ENCODE measurements around the gene SLC9A2.

The SLC9A2 gene

DNA sequence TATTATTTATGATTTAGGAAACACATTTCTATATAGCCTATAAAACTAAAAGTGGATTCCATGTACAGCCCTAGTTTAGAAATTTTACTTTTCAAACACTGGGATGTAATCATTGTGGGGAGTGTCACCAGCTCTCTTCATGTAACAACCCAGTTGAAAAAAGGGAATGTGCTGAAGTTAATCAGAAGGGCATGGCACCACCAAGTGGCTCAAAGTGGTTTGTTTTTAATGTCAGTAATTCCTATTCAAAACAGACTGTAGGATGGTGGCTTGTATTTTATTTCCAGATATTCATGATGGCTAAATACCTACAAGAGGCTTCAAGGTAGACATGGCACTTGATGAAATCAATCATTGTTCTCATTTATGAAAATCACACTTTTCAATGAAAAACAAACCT lies 84.4 kb downstream of the SLC9A2 start:
- ChIA-PET CTCF (interaction anchor here (0.7 to 4.1 kb wide), 17 partner anchors 8 to 698 kb away, joined by 3 to 37 read pairs (median 4); partner anchors contain the start of gene SLC9A4), POLR2A (interaction anchor here (0.7 kb wide), 1 partner anchor 33 kb away, joined by 3 read pairs; a partner anchor contains a TSS)
- H3K9me3 ChIP-seq (ENCODE audit: control extremely low read depth in 1 of 5, control insufficient read depth in 4 of 5, insufficient read depth in 2 of 5, low read depth in 1 of 5, low read length in 4 of 5) = no peaks in the 10 kb centered on the region
- peak; percentile 31 to 67 (median 61) for DNase-seq
- peaks cover 0 to 11% (median 0%) of the 10 kb centered on the region in 5 experiments for H3K27me3 ChIP-seq (replicated peaks in 2 of 5; ENCODE audit: control insufficient read depth in 4 of 5, insufficient read depth in 5 of 5, low read length in 4 of 5)
- no peak overlapping the region for H3K27ac ChIP-seq (ENCODE audit: insufficient read depth in 1 of 2, low read depth in 1 of 2, low read length in 2 of 2, poor library complexity in 1 of 2, severe bottlenecking in 2 of 2)
- no peaks in the 10 kb centered on the region for H3K4me1 ChIP-seq (ENCODE audit: control extremely low read depth in 1 of 4, control insufficient read depth in 4 of 4, insufficient read depth in 4 of 4, low read length in 3 of 4)
- no peaks in the 10 kb centered on the region for H3K36me3 ChIP-seq (ENCODE audit: control insufficient read depth in 4 of 4, insufficient read depth in 4 of 4, low read length in 3 of 4)
- no peak overlapping the region for H3K4me3 ChIP-seq (ENCODE audit: control insufficient read depth in 1 of 7, extremely low read depth in 1 of 7, insufficient read depth in 4 of 7, low read depth in 2 of 7, low read length in 6 of 7)

DNA sequence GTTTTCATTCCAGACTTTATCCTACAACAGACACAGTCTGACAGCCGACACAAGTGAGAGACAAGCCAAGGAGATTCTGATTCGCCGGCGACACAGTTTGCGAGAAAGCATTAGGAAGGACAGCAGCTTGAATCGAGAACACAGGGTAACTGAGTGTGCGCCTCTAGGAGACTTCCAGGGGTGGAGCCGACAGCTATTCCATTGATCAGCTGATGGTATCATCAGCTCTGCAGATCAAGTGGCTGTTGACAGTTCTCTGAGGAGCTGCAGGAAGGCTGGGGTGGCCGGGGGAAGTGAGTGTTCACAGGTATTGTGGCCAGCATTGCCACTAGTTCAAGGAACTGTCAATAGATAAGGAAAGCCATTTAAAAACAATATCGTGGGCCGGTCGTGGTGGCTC lies 85.2 kb downstream of the SLC9A2 start:
- no peak overlapping the region for H3K4me3 ChIP-seq (ENCODE audit: control insufficient read depth in 1 of 7, extremely low read depth in 1 of 7, insufficient read depth in 4 of 7, low read depth in 2 of 7, low read length in 6 of 7)
- ChIA-PET CTCF (interaction anchor here (0.7 to 4.1 kb wide), 10 partner anchors 10 to 464 kb away, joined by 3 to 37 read pairs (median 4); partner anchors contain the start of gene SLC9A4), POLR2A (interaction anchor here (0.6 kb wide), 1 partner anchor 29 kb away, joined by 3 read pairs; no protein-coding TSS in a partner anchor)
- DNase-seq = no peak
- peaks cover 0 to 15% (median 0%) of the 10 kb centered on the region in 5 experiments for H3K27me3 ChIP-seq (replicated peaks in 2 of 5; ENCODE audit: control insufficient read depth in 4 of 5, insufficient read depth in 5 of 5, low read length in 4 of 5)
- no peaks in the 10 kb centered on the region for H3K9me3 ChIP-seq (ENCODE audit: control extremely low read depth in 1 of 5, control insufficient read depth in 4 of 5, insufficient read depth in 2 of 5, low read depth in 1 of 5, low read length in 4 of 5)
- H3K27ac ChIP-seq (ENCODE audit: insufficient read depth in 1 of 2, low read depth in 1 of 2, low read length in 2 of 2, poor library complexity in 1 of 2, severe bottlenecking in 2 of 2) = no peak overlapping the region
- no peaks in the 10 kb centered on the region for H3K36me3 ChIP-seq (ENCODE audit: control insufficient read depth in 4 of 4, insufficient read depth in 4 of 4, low read length in 3 of 4)
- WGBS (ENCODE audit: insufficient coverage) = 74% methylated on average over 12 of the region's 12 CpGs
- no peaks in the 10 kb centered on the region for H3K4me1 ChIP-seq (ENCODE audit: control extremely low read depth in 1 of 4, control insufficient read depth in 4 of 4, insufficient read depth in 4 of 4, low read length in 3 of 4)

DNA sequence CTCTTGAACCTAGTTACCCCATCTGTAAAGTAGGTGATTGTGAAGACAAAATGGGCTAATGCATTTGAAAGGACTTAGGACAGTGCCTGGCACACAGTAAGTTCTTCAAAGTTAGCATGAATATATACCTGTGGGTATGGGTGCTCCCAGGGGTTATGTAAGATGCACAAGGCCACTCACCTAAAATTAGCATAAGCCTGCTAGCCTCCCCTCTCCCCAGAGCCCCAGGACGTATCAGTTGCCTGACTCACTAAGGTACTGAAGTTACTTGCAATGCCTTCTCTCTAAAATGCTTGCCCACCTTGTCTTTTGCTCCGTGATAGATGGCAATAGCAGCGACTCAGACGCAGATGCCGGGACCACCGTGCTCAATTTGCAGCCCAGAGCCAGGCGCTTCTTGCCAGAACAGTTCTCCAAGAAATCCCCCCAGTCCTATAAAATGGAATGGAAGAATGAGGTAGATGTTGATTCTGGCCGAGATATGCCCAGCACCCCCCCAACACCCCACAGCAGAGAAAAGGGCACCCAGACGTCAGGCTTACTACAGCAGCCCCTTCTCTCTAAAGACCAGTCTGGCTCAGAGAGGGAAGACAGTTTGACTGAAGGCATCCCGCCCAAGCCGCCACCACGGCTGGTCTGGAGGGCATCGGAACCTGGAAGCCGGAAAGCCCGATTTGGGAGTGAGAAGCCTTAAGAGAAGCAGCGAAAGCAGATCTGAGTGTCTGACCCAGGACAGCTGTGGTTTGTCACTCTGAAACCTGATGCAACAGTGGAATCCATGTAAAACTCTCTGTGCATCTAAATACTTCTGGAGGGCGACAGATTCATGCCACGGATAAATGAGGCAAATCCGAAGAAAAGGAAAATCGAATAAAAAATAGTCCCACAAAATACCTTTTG lies 88.7 kb downstream of the SLC9A2 start:
- H3K4me3 ChIP-seq (ENCODE audit: control insufficient read depth in 1 of 7, extremely low read depth in 1 of 7, insufficient read depth in 4 of 7, low read depth in 2 of 7, low read length in 6 of 7) = no peak overlapping the region
- ChIA-PET CTCF (interaction anchor here (1.4 kb wide), 1 partner anchor 235 kb away, joined by 5 read pairs; the partner anchor contains the start of gene SLC9A4), POLR2A (no interaction called here)
- no peaks in the 10 kb centered on the region for H3K36me3 ChIP-seq (ENCODE audit: control insufficient read depth in 4 of 4, insufficient read depth in 4 of 4, low read length in 3 of 4)
- H3K27me3 ChIP-seq (replicated peaks in 2 of 5; ENCODE audit: control insufficient read depth in 4 of 5, insufficient read depth in 5 of 5, low read length in 4 of 5) = peaks cover 0 to 10% (median 0%) of the 10 kb centered on the region in 5 experiments
- no peaks in the 10 kb centered on the region for H3K4me1 ChIP-seq (ENCODE audit: control extremely low read depth in 1 of 4, control insufficient read depth in 4 of 4, insufficient read depth in 4 of 4, low read length in 3 of 4)
- DNase-seq = no peak
- H3K9me3 ChIP-seq (ENCODE audit: control extremely low read depth in 1 of 5, control insufficient read depth in 4 of 5, insufficient read depth in 2 of 5, low read depth in 1 of 5, low read length in 4 of 5) = no peaks in the 10 kb centered on the region
- WGBS (ENCODE audit: insufficient coverage) = 91% methylated on average over 10 of the region's 20 CpGs
- no peak overlapping the region for H3K27ac ChIP-seq (ENCODE audit: insufficient read depth in 1 of 2, low read depth in 1 of 2, low read length in 2 of 2, poor library complexity in 1 of 2, severe bottlenecking in 2 of 2)

DNA sequence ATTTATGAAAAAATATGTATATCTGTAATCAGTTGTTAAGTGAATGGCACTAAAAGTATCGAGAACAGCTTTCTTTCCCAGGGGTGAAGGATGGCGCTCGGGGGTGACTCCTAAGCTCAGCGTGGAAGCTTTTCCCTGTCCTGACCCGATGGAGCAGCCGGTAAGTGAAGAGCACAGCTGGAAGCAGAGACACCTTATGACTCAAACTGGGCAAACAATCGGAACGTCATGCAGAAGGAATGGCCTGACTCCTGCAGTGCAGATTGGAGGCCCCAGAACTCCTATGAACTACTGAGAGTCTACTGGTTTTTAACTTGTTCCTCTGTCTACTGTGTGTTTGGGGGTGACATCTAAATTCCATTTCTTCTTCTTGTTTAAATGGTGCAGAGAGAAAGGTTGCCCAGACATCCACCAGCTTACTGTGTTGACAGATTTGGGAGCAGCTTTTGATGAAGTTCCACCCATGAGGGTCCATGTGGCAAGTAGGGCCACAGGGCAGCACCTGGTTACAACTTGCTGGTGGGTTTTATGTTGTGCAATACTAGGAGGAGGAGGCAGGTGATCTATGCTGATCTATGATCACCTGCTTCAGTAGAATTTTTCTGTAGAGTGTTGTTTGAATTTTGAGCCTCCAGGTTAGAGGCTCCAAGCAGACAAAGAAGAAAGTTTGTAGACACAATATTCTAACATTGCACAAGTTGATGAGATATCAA lies 89.7 kb downstream of the SLC9A2 start:
- ChIA-PET CTCF (interaction anchor here (1.4 kb wide), 1 partner anchor 236 kb away, joined by 5 read pairs; the partner anchor contains the start of gene SLC9A4), POLR2A (no interaction called here)
- no peak for DNase-seq

DNA sequence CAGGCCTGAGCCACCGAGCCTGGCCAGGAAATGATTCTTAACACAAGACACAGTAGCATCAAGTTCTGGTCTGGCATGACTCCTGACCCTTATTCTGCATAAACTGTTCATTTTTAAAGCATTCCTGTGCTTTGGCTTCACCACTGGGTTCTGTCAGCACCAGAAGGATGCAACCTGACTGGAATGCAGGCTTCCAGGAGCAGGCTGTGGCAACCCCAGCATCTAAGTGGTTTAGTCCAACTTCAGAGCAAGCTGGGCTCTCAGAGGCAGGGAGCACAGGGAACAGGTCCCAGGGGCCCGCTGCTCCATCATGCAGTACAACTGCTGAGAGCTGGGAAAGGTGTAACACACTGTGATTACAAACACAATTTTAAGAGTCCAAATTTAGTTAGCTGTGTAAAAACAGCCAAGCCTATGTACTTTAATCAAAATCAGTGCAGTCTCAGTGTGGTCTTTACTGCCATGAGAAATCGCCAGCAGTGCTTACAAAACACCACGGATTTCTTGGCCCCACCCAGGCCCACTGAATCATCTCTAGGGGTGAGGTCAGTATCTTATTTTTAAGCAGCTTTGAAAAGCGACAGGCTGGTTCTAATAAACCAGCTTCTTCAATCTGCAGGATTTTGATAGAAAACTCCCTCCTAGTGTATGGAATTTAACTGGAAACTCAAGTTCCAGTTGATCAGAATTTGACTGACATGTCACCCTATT lies 98.1 kb downstream of the SLC9A2 start:
- CTCF ChIA-PET = no interaction called here
- no peak for DNase-seq
- H3K36me3 ChIP-seq (ENCODE audit: control insufficient read depth in 4 of 4, insufficient read depth in 4 of 4, low read length in 3 of 4) = peaks cover 15 to 50% (median 32%) of the 10 kb centered on the region in 4 experiments
- no peaks in the 10 kb centered on the region for H3K27me3 ChIP-seq (replicated peaks in 2 of 5; ENCODE audit: control insufficient read depth in 4 of 5, insufficient read depth in 5 of 5, low read length in 4 of 5)
- H3K9me3 ChIP-seq (ENCODE audit: control extremely low read depth in 1 of 5, control insufficient read depth in 4 of 5, insufficient read depth in 2 of 5, low read depth in 1 of 5, low read length in 4 of 5) = no peaks in the 10 kb centered on the region
- WGBS (ENCODE audit: insufficient coverage) = 100% methylated on average over 2 of the region's 5 CpGs
- H3K27ac ChIP-seq (ENCODE audit: insufficient read depth in 1 of 2, low read depth in 1 of 2, low read length in 2 of 2, poor library complexity in 1 of 2, severe bottlenecking in 2 of 2) = no peak overlapping the region
- no peaks in the 10 kb centered on the region for H3K4me1 ChIP-seq (ENCODE audit: control extremely low read depth in 1 of 4, control insufficient read depth in 4 of 4, insufficient read depth in 4 of 4, low read length in 3 of 4)
- POLR2A ChIA-PET = no interaction called here
- no peak overlapping the region for H3K4me3 ChIP-seq (ENCODE audit: control insufficient read depth in 1 of 7, extremely low read depth in 1 of 7, insufficient read depth in 4 of 7, low read depth in 2 of 7, low read length in 6 of 7)

More for the DNA sequence above, 89.7 kb downstream of the SLC9A2 start:
- H3K27ac ChIP-seq (ENCODE audit: insufficient read depth in 1 of 2, low read depth in 1 of 2, low read length in 2 of 2, poor library complexity in 1 of 2, severe bottlenecking in 2 of 2) = no peak overlapping the region
- WGBS (ENCODE audit: insufficient coverage) = 97% methylated on average over 6 of the region's 8 CpGs
- no peaks in the 10 kb centered on the region for H3K36me3 ChIP-seq (ENCODE audit: control insufficient read depth in 4 of 4, insufficient read depth in 4 of 4, low read length in 3 of 4)
- H3K27me3 ChIP-seq (replicated peaks in 2 of 5; ENCODE audit: control insufficient read depth in 4 of 5, insufficient read depth in 5 of 5, low read length in 4 of 5) = peaks cover 0 to 7% (median 0%) of the 10 kb centered on the region in 5 experiments
- H3K9me3 ChIP-seq (ENCODE audit: control extremely low read depth in 1 of 5, control insufficient read depth in 4 of 5, insufficient read depth in 2 of 5, low read depth in 1 of 5, low read length in 4 of 5) = no peaks in the 10 kb centered on the region
- H3K4me3 ChIP-seq (ENCODE audit: control insufficient read depth in 1 of 7, extremely low read depth in 1 of 7, insufficient read depth in 4 of 7, low read depth in 2 of 7, low read length in 6 of 7) = no peak overlapping the region
- no peaks in the 10 kb centered on the region for H3K4me1 ChIP-seq (ENCODE audit: control extremely low read depth in 1 of 4, control insufficient read depth in 4 of 4, insufficient read depth in 4 of 4, low read length in 3 of 4)

DNA sequence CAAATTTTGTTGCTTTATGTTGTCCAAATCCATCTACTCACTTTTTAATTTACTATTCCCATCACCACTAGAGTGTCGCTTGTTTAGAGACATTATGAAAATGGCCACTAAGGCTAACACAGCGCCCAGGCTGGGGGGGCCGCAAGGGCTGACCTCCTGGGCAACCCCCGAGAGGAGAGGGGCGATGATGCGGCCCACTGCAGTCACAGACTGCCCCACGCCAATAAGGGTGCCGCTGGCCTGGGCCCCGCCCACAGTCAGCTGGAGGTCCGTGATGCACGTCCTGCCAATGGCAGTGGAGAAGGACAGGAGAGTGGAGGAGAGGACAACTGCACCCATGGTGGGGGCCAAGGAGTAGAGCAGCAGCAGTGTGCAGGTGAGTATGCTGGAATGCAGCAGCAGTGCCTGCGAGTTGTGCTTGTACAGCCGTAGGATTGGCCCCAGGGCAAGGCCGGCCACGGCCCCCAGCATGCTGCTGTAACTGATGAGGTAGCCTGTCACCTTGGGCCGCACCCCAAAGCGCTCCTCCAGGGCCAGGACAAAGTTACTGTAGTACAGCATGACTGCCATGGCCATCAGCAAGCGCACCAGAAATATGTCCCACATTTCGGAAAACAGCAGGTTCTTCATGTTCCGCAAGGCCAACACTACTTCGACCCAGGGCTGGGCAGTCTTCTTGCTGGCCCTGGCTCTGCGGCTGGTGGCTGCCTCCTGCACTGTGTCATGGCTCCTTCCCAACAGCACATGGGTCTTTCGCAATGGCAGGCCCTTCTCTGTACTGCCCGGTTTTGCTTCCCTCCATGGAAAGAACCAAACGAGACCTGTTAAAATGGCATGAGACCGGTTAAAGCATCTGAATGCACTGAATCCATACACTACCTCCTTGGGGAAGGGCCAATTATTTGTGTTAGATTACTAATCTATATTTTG lies 99.3 kb downstream of the SLC9A2 start:
- H3K4me1 ChIP-seq (ENCODE audit: control extremely low read depth in 1 of 4, control insufficient read depth in 4 of 4, insufficient read depth in 4 of 4, low read length in 3 of 4) = no peaks in the 10 kb centered on the region
- H3K27ac ChIP-seq (ENCODE audit: insufficient read depth in 1 of 2, low read depth in 1 of 2, low read length in 2 of 2, poor library complexity in 1 of 2, severe bottlenecking in 2 of 2) = no peak overlapping the region
- H3K9me3 ChIP-seq (ENCODE audit: control extremely low read depth in 1 of 5, control insufficient read depth in 4 of 5, insufficient read depth in 2 of 5, low read depth in 1 of 5, low read length in 4 of 5) = no peaks in the 10 kb centered on the region
- ChIA-PET CTCF (interaction anchor here (0.7 kb wide), 1 partner anchor 12 kb away, joined by 3 read pairs; no protein-coding TSS in a partner anchor), POLR2A (no interaction called here)
- no peak for DNase-seq
- 96% methylated on average over 24 of the region's 26 CpGs for WGBS (ENCODE audit: insufficient coverage)
- no peaks in the 10 kb centered on the region for H3K27me3 ChIP-seq (replicated peaks in 2 of 5; ENCODE audit: control insufficient read depth in 4 of 5, insufficient read depth in 5 of 5, low read length in 4 of 5)
- H3K36me3 ChIP-seq (ENCODE audit: control insufficient read depth in 4 of 4, insufficient read depth in 4 of 4, low read length in 3 of 4) = peaks cover 15 to 58% (median 36%) of the 10 kb centered on the region in 4 experiments
- no peak overlapping the region for H3K4me3 ChIP-seq (ENCODE audit: control insufficient read depth in 1 of 7, extremely low read depth in 1 of 7, insufficient read depth in 4 of 7, low read depth in 2 of 7, low read length in 6 of 7)
